C4-2B (cell line): ENCODE measurements around the gene TBC1D26.
"Not testable (repeated sequence)": the region's sequence is repeated elsewhere in the genome, so short reads cannot be mapped to it uniquely, and the experiment has no call there.

Experiments used
- H3K27ac ChIP-seq: fragments of 450-650 bp; 2 replicates; pipeline ENCODE4 v1.5.1; 2017
- CTCF ChIP-seq: fragments of 450-650 bp; conservative IDR thresholded peaks from 2 replicates; pipeline ENCODE4 v1.5.1; 2017; ENCODE audit warnings: mild to moderate bottlenecking
- ZFX ChIP-seq: fragments of 450-650 bp; IDR thresholded peaks from 2 replicates; pipeline ENCODE4 v1.6.1; 2017

Gene TBC1D26

GRCh38 chr17:15740570-15741120, 8.6 kb downstream of the TBC1D26 start:
- no peak overlapping the region for H3K27ac ChIP-seq
- no peak for TF ChIP-seq CTCF

- no peak for TF ChIP-seq CTCF
- TF ChIP-seq ZFX = no peak
- H3K27ac ChIP-seq = no peak overlapping the region
Measured at GRCh38 chr17:15741624-15742023, 9.5 kb downstream of the TBC1D26 start.

GRCh38 chr17:15742051-15742795, 10.1 kb downstream of the TBC1D26 start:
- TF ChIP-seq CTCF (no peak), ZFX (no peak)
- H3K27ac ChIP-seq = no peak overlapping the region

GRCh38 chr17:15742921-15743320, 10.8 kb downstream of the TBC1D26 start:
- no peak overlapping the region for H3K27ac ChIP-seq
- TF ChIP-seq ZFX (no peak), CTCF (no peak)

GRCh38 chr17:15744074-15744676, 12.1 kb downstream of the TBC1D26 start:
- TF ChIP-seq CTCF (no peak), ZFX (no peak)
- no peak overlapping the region for H3K27ac ChIP-seq

- TF ChIP-seq ZFX = no peak
- no peak overlapping the region for H3K27ac ChIP-seq
Measured at GRCh38 chr17:15744885-15745284, 12.8 kb downstream of the TBC1D26 start.

GRCh38 chr17:15749403-15749802, 17.3 kb downstream of the TBC1D26 start:
- H3K27ac ChIP-seq = not testable (repeated sequence)

- H3K27ac ChIP-seq = not testable (repeated sequence)
Measured at GRCh38 chr17:15768865-15769533, 36.9 kb downstream of the TBC1D26 start.

GRCh38 chr17:15770679-15771078, 38.6 kb downstream of the TBC1D26 start:
- H3K27ac ChIP-seq = not testable (repeated sequence)
